Measurements from ENCODE around the gene SERBP1. TPM values are rescaled to one million over a fixed set of nuclear protein-coding genes. Genes with fewer than 3 reads are reported as not detected.

SERBP1 gene
- total RNA-seq, 1 experiment from 2014 or later = 447 TPM

- Histone ChIP-seq H3K9me3 (ENCODE audit: low read depth, low read length, poor library complexity, severe bottlenecking) (no peaks in the 10 kb centered on the region), H3K36me3 (ENCODE audit: insufficient read depth, low read length, poor library complexity, severe bottlenecking) (peaks cover 50% of the 10 kb centered on the region), H3K27ac (ENCODE audit: low read depth, low read length, poor library complexity, severe bottlenecking) (peak overlapping the region; percentile 91), H3K4me1 (ENCODE audit: insufficient read depth, low read length, poor library complexity, severe bottlenecking) (peaks cover 19% of the 10 kb centered on the region), H3K4me3 (ENCODE audit: low read depth, low read length, poor library complexity, severe bottlenecking) (peak overlapping the region; percentile 75), H3K27me3 (replicated peaks; ENCODE audit: insufficient read depth, low read depth, low read length, poor library complexity) (no peaks in the 10 kb centered on the region)
- intact Hi-C loops (cut with micrococcal nuclease; ENCODE audit: unreplicated experiment) = no loop called here
- POLR2A ChIA-PET (ENCODE audit: low non-redundant PET) = no interaction called here
- DNase-seq (ENCODE audit: low spot score) = peak; percentile 47
- no peak for TF ChIP-seq EZH2 (IDR thresholded peaks at IDR 0.05; ENCODE audit: borderline replicate concordance, low read depth, low read length, poor library complexity, severe bottlenecking)
- no peak for TF ChIP-seq CTCF (conservative IDR thresholded peaks at IDR 0.05; ENCODE audit: low read depth, low read length)
- CTCF ChIA-PET = no interaction called here
- BruUV-seq (replicated peaks) = no TSS peak
Observed at GRCh38 chr1:67429011-67429527, 1.1 kb downstream of the SERBP1 start.

GRCh38 chr1:67427947-67428346 lies 2.3 kb downstream of the SERBP1 start:
- Histone ChIP-seq H3K27ac (ENCODE audit: low read depth, low read length, poor library complexity, severe bottlenecking) (no peak overlapping the region), H3K36me3 (ENCODE audit: insufficient read depth, low read length, poor library complexity, severe bottlenecking) (peaks cover 61% of the 10 kb centered on the region), H3K9me3 (ENCODE audit: low read depth, low read length, poor library complexity, severe bottlenecking) (no peaks in the 10 kb centered on the region), H3K4me1 (ENCODE audit: insufficient read depth, low read length, poor library complexity, severe bottlenecking) (peaks cover 19% of the 10 kb centered on the region), H3K4me3 (ENCODE audit: low read depth, low read length, poor library complexity, severe bottlenecking) (peak overlapping the region; percentile 75), H3K27me3 (replicated peaks; ENCODE audit: insufficient read depth, low read depth, low read length, poor library complexity) (no peaks in the 10 kb centered on the region)
- DNase-seq (ENCODE audit: low spot score) = no peak
- no TSS peak for BruUV-seq (replicated peaks)
- ChIA-PET CTCF (no interaction called here), POLR2A (ENCODE audit: low non-redundant PET) (no interaction called here)
- intact Hi-C loops (cut with micrococcal nuclease; ENCODE audit: unreplicated experiment) = no loop called here
- TF ChIP-seq CTCF (conservative IDR thresholded peaks at IDR 0.05; ENCODE audit: low read depth, low read length) (no peak), EZH2 (IDR thresholded peaks at IDR 0.05; ENCODE audit: borderline replicate concordance, low read depth, low read length, poor library complexity, severe bottlenecking) (no peak)

GRCh38 chr1:67427465-67427864 lies 2.7 kb downstream of the SERBP1 start:
- BruUV-seq (replicated peaks) = no TSS peak

More at GRCh38 chr1:67427465-67427864, 2.7 kb downstream of the SERBP1 start:
- TF ChIP-seq EZH2 (IDR thresholded peaks at IDR 0.05; ENCODE audit: borderline replicate concordance, low read depth, low read length, poor library complexity, severe bottlenecking) (no peak), CTCF (conservative IDR thresholded peaks at IDR 0.05; ENCODE audit: low read depth, low read length) (no peak)
- intact Hi-C loops (cut with micrococcal nuclease; ENCODE audit: unreplicated experiment) = no loop called here
- DNase-seq (ENCODE audit: low spot score) = no peak
- peaks cover 66% of the 10 kb centered on the region for H3K36me3 ChIP-seq (ENCODE audit: insufficient read depth, low read length, poor library complexity, severe bottlenecking)
- peaks cover 19% of the 10 kb centered on the region for H3K4me1 ChIP-seq (ENCODE audit: insufficient read depth, low read length, poor library complexity, severe bottlenecking)
- no peak overlapping the region for H3K27ac ChIP-seq (ENCODE audit: low read depth, low read length, poor library complexity, severe bottlenecking)
- no peaks in the 10 kb centered on the region for H3K27me3 ChIP-seq (replicated peaks; ENCODE audit: insufficient read depth, low read depth, low read length, poor library complexity)
- CTCF ChIA-PET = no interaction called here
- POLR2A ChIA-PET (ENCODE audit: low non-redundant PET) = no interaction called here
- H3K9me3 ChIP-seq (ENCODE audit: low read depth, low read length, poor library complexity, severe bottlenecking) = no peaks in the 10 kb centered on the region
- peak overlapping the region; percentile 75 for H3K4me3 ChIP-seq (ENCODE audit: low read depth, low read length, poor library complexity, severe bottlenecking)

Data from A673 (cell line).